H9 (cell line): Measurements from ENCODE around the gene SOX13. TPM values are rescaled to one million over a fixed set of nuclear protein-coding genes. Genes with fewer than 3 reads are reported as not detected.

ENCODE experiments used
- DNase-seq: peaks from one replicate; pipeline ENCODE4 v3.0.0-alpha.2; 2017
- H2AFZ ChIP-seq: one replicate; pipeline ENCODE4 v1.6.1; 2013; ENCODE audit warnings: mild to moderate bottlenecking, low read length, control low read depth, moderate library complexity
- H2AK5ac ChIP-seq: 2 replicates; pipeline ENCODE4 v1.6.1; 2013; ENCODE audit warnings: low read length, control low read depth, mixed read lengths; ENCODE audit not compliant: insufficient read length
- H2BK120ac ChIP-seq: one replicate; pipeline ENCODE4 v1.6.1; 2013; ENCODE audit warnings: low read depth, mild to moderate bottlenecking, low read length, control low read depth, inconsistent platforms; ENCODE audit not compliant: poor library complexity, severe bottlenecking
- H2BK12ac ChIP-seq: 2 replicates; pipeline ENCODE4 v1.6.1; 2013; ENCODE audit warnings: low read length, control low read depth, mixed read lengths, low read depth; ENCODE audit not compliant: insufficient read length
- H2BK15ac ChIP-seq: 2 replicates; pipeline ENCODE4 v1.6.1; 2013; ENCODE audit warnings: low read depth, low read length, control low read depth
- H2BK20ac ChIP-seq: one replicate; pipeline ENCODE4 v1.6.1; 2013; ENCODE audit warnings: low read depth, mild to moderate bottlenecking, low read length, control low read depth, inconsistent platforms; ENCODE audit not compliant: poor library complexity, severe bottlenecking
- H2BK5ac ChIP-seq: 2 replicates; pipeline ENCODE4 v1.6.1; 2013; ENCODE audit warnings: low read length, control low read depth, mixed read lengths; ENCODE audit not compliant: insufficient read length
- H3K14ac ChIP-seq: 2 replicates; pipeline ENCODE4 v1.6.1; 2013; ENCODE audit warnings: low read length, control low read depth; ENCODE audit not compliant: insufficient read depth
- H3K18ac ChIP-seq: 2 replicates; pipeline ENCODE4 v1.6.1; 2013; ENCODE audit warnings: low read depth, mild to moderate bottlenecking, mixed read lengths, low read length, control low read depth; ENCODE audit not compliant: insufficient read length
- H3K23ac ChIP-seq: 2 replicates; pipeline ENCODE4 v1.6.1; 2013; ENCODE audit warnings: low read length, control low read depth, mixed read lengths, low read depth; ENCODE audit not compliant: insufficient read length
- H3K23me2 ChIP-seq: 2 replicates; pipeline ENCODE4 v1.6.1; 2013; ENCODE audit warnings: low read depth, mild to moderate bottlenecking, mixed read lengths, low read length, control low read depth; ENCODE audit not compliant: insufficient read length, poor library complexity, severe bottlenecking
- H3K27ac ChIP-seq: 2 replicates; pipeline ENCODE4 v1.5.1; 2013; ENCODE audit warnings: low read length, control low read depth, mixed read lengths, low read depth; ENCODE audit not compliant: insufficient read length
- H3K27me3 ChIP-seq: 2 replicates; pipeline ENCODE4 v1.6.1; 2013; ENCODE audit warnings: low read length, control low read depth, inconsistent platforms; ENCODE audit not compliant: insufficient read depth
- H3K4ac ChIP-seq: 2 replicates; pipeline ENCODE4 v1.6.1; 2013; ENCODE audit warnings: low read depth, mild to moderate bottlenecking, control low read depth, inconsistent platforms, low read length, moderate library complexity
- H3K4me1 ChIP-seq: 2 replicates; pipeline ENCODE4 v1.6.1; 2013; ENCODE audit warnings: low read length, control low read depth, inconsistent platforms; ENCODE audit not compliant: insufficient read depth
- H3K4me2 ChIP-seq: 2 replicates; pipeline ENCODE4 v1.6.1; 2013; ENCODE audit warnings: low read length, control low read depth, mixed read lengths; ENCODE audit not compliant: insufficient read length, insufficient read depth
- H3K56ac ChIP-seq: 2 replicates; pipeline ENCODE4 v1.6.1; 2013; ENCODE audit warnings: low read depth, mild to moderate bottlenecking, mixed read lengths, low read length, control low read depth; ENCODE audit not compliant: insufficient read length
- H3K79me1 ChIP-seq: 2 replicates; pipeline ENCODE4 v1.6.1; 2013; ENCODE audit warnings: low read depth, mild to moderate bottlenecking, moderate library complexity, low read length, control low read depth, inconsistent platforms; ENCODE audit not compliant: insufficient read depth, poor library complexity, severe bottlenecking
- H3K79me2 ChIP-seq: 2 replicates; pipeline ENCODE4 v1.6.1; 2013; ENCODE audit warnings: low read length, control low read depth, inconsistent platforms; ENCODE audit not compliant: insufficient read depth
- H3K9ac ChIP-seq: 2 replicates; pipeline ENCODE4 v1.6.1; 2013; ENCODE audit warnings: low read length, control low read depth, mixed read lengths; ENCODE audit not compliant: insufficient read length; ENCODE audit errors: extremely low read depth
- H3K9me3 ChIP-seq: one replicate; pipeline ENCODE4 v1.6.1; 2013; ENCODE audit warnings: low read depth, low read length, inconsistent platforms; ENCODE audit not compliant: control insufficient read depth
- H3T11ph ChIP-seq: one replicate; pipeline ENCODE4 v1.6.1; 2013; ENCODE audit warnings: mild to moderate bottlenecking, low read length, control low read depth, inconsistent platforms
- H4K20me1 ChIP-seq: one replicate; pipeline ENCODE4 v1.6.1; 2013; ENCODE audit not compliant: control insufficient read depth, insufficient read length, insufficient read depth
- H4K5ac ChIP-seq: 2 replicates; pipeline ENCODE4 v1.6.1; 2013; ENCODE audit warnings: low read depth, mild to moderate bottlenecking, mixed read lengths, low read length, control low read depth; ENCODE audit not compliant: insufficient read length
- H4K8ac ChIP-seq: replicated peaks from 2 replicates; pipeline ENCODE4 v1.6.1; 2013; ENCODE audit warnings: low read length, control low read depth, mixed read lengths, low read depth; ENCODE audit not compliant: insufficient read length
- H4K91ac ChIP-seq: 2 replicates; pipeline ENCODE4 v1.6.1; 2013; ENCODE audit warnings: low read depth, mild to moderate bottlenecking, moderate library complexity, mixed read lengths, low read length, control low read depth; ENCODE audit not compliant: insufficient read length
- H3K27ac Mint-ChIP-seq, 3 experiments: 2 replicates in 2 of 3; 3 replicates in 1 of 3; pipeline ENCODE4 v1.8.0; 2020 to 2021; ENCODE audit warnings: mixed read lengths in 3 of 3, mild to moderate bottlenecking in 1 of 3, moderate library complexity in 1 of 3
- H3K27me3 Mint-ChIP-seq: 2 replicates; pipeline ENCODE4 v1.8.0; 2021; ENCODE audit warnings: low read depth, mild to moderate bottlenecking, moderate library complexity, mixed read lengths
- H3K36me3 Mint-ChIP-seq, 3 experiments: 2 replicates in 2 of 3; 3 replicates in 1 of 3; pipeline ENCODE4 v1.8.0; 2020 to 2021; ENCODE audit warnings: low read depth in 3 of 3, mixed read lengths in 3 of 3; ENCODE audit not compliant: insufficient read depth in 1 of 3
- H3K4me1 Mint-ChIP-seq, 2 experiments: 2 replicates each; pipeline ENCODE4 v1.8.0; 2020; ENCODE audit warnings: mixed read lengths in 2 of 2
- H3K4me3 Mint-ChIP-seq, 2 experiments: 2 replicates in 1 of 2; 3 replicates in 1 of 2; pipeline ENCODE4 v1.8.0; 2020 to 2021; ENCODE audit warnings: mild to moderate bottlenecking in 2 of 2, mixed read lengths in 2 of 2, moderate library complexity in 1 of 2
- H3K9me3 Mint-ChIP-seq, 2 experiments: 2 replicates in 1 of 2; 3 replicates in 1 of 2; pipeline ENCODE4 v1.8.0; 2020; ENCODE audit warnings: mild to moderate bottlenecking in 2 of 2, mixed read lengths in 2 of 2, moderate library complexity in 1 of 2
- WGBS: extraction: QIAGEN DNeasy Blood & Tissue Kit; methylation state at CpG from one replicate; pipeline ENCODE4 v1.1.7; 2013; ENCODE audit warnings: missing lambda C conversion rate, low lambda C conversion rate, mixed read lengths; ENCODE audit not compliant: insufficient read length; ENCODE audit errors: extremely low coverage; 5-methylcytosine and 5-hydroxymethylcytosine counted together
- total RNA-seq: library from RNA; stranded (reverse); gene quantifications from 2 replicates; pipeline ENCODE4 v1.2.1, GENCODE V29; 2021
- TF ChIP-seq, protein P1 (sequence below): fragments of 200-600 bp; sonication (generic); conservative IDR thresholded peaks from 3 replicates; pipeline ENCODE4 v1.8.0; 2021; ENCODE audit warnings: antibody characterized with exemption, mild to moderate bottlenecking

SOX13 gene
- total RNA-seq, 1 experiment from 2014 or later: 120 TPM

DNA sequence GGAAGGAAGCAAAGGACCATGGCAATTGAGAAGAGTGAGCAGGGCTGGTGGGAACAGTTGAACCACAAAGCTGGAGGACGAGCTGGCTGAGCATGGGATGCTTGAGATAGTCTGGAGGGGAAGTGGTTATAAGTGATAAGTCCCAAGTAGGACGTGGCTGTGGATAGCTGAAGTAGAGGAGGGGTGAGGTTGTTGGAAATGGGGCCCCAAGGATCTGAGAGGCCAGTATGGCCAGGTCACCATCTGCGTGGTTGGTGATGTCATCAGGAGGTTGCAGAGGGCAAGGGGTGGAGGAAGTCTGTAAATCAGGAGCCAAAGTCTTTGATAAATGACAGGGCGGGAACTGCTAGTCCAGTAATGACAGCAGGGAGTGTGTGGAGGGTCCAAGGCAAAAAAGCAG, 104.2 kb downstream of the SOX13 start:
- H3K27ac ChIP-seq: no peak overlapping the region
- no peaks in the 10 kb centered on the region for H4K20me1 ChIP-seq
- H3K14ac ChIP-seq: no peak overlapping the region
- H2AK5ac ChIP-seq: no peak overlapping the region
- H2BK20ac ChIP-seq: no peak overlapping the region
- Mint-ChIP-seq H3K36me3 (peaks cover 0 to 4% (median 0%) of the 10 kb centered on the region in 3 experiments; a peak in 2 of 7 replicates), H3K27me3 (peaks cover 34% of the 10 kb centered on the region), H3K4me1 (no peaks in the 10 kb centered on the region), H3K4me3 (no peak overlapping the region), H3K27ac (no peak overlapping the region), H3K9me3 (peaks cover 4 to 19% of the 10 kb centered on the region in 2 experiments; a peak in 3 of 5 replicates)
- no peak overlapping the region for H4K91ac ChIP-seq
- H3K23me2 ChIP-seq: no peaks in the 10 kb centered on the region
- no peak for DNase-seq
- no peaks in the 10 kb centered on the region for H3K79me1 ChIP-seq
- H3K9ac ChIP-seq: no peak overlapping the region
- H3T11ph ChIP-seq: no peak overlapping the region
- no peaks in the 10 kb centered on the region for H3K4me1 ChIP-seq
- H2BK12ac ChIP-seq: no peak overlapping the region
- H3K79me2 ChIP-seq: no peaks in the 10 kb centered on the region
- H4K5ac ChIP-seq: no peak overlapping the region
- no CpG with 5 or more reads among the region's 4 CpGs for WGBS
- H4K8ac ChIP-seq: no peak overlapping the region
- no peak overlapping the region for H3K4me2 ChIP-seq
- H3K18ac ChIP-seq: no peak overlapping the region
- no peak overlapping the region for H2BK5ac ChIP-seq
- no peaks in the 10 kb centered on the region for H3K9me3 ChIP-seq
- no peak overlapping the region for H3K4ac ChIP-seq
- H3K56ac ChIP-seq: no peak overlapping the region
- no peak overlapping the region for H2AFZ ChIP-seq
- TF ChIP-seq, protein P1, sequence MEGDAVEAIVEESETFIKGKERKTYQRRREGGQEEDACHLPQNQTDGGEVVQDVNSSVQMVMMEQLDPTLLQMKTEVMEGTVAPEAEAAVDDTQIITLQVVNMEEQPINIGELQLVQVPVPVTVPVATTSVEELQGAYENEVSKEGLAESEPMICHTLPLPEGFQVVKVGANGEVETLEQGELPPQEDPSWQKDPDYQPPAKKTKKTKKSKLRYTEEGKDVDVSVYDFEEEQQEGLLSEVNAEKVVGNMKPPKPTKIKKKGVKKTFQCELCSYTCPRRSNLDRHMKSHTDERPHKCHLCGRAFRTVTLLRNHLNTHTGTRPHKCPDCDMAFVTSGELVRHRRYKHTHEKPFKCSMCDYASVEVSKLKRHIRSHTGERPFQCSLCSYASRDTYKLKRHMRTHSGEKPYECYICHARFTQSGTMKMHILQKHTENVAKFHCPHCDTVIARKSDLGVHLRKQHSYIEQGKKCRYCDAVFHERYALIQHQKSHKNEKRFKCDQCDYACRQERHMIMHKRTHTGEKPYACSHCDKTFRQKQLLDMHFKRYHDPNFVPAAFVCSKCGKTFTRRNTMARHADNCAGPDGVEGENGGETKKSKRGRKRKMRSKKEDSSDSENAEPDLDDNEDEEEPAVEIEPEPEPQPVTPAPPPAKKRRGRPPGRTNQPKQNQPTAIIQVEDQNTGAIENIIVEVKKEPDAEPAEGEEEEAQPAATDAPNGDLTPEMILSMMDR: no peak
- no peak overlapping the region for H3K23ac ChIP-seq
- H3K27me3 ChIP-seq: no peaks in the 10 kb centered on the region
- H2BK120ac ChIP-seq: no peak overlapping the region
- no peak overlapping the region for H2BK15ac ChIP-seq

Other genes starting within 250 kb of the SOX13 start
- 326 and 327 TPM in 2 replicates for gene SNRPE, start 211.5 kb upstream of the SOX13 start, total RNA-seq
- 17.6 and 18.6 TPM in 2 replicates for gene ETNK2, start 78.9 kb downstream of the SOX13 start, total RNA-seq
- gene REN, start 93.2 kb downstream of the SOX13 start, total RNA-seq: not detected in 2 replicates
- gene KISS1, start 123.4 kb downstream of the SOX13 start, total RNA-seq: 0.59 and 0.68 TPM in 2 replicates
- gene GOLT1A, start 140.9 kb downstream of the SOX13 start, total RNA-seq: 4.2 and 6.3 TPM in 2 replicates